HEK293 (cell line): Measurements from ENCODE around the gene CX3CL1.

Experiments used
- CTCF ChIA-PET: fragments of 350-600 bp; formaldehyde crosslinking; extraction: SDS; loops from one replicate; lab custom pipeline; 2021; ENCODE audit warnings: antibody characterized with exemption; lab: Yijun Ruan, JAX
- POLR2A ChIA-PET: fragments of 300-600 bp; formaldehyde crosslinking; extraction: SDS; loops from one replicate; lab custom pipeline; 2020; ENCODE audit warnings: antibody characterized with exemption, inconsistent platforms; lab: Yijun Ruan, JAX
- H3K27ac ChIP-seq: fragments of 200-500 bp; sonication (Bioruptor generic); 2 replicates; pipeline ENCODE4 v1.5.1; 2014; ENCODE audit warnings: low read depth, low read length, control low read depth, inconsistent platforms; ENCODE audit errors: extremely low read depth
- H3K36me3 ChIP-seq, 2 experiments: fragments of 200-500 bp in 1 of 2; sonication (Bioruptor generic) in 1 of 2; 1 replicate in 1 of 2; 2 replicates in 1 of 2; pipeline ENCODE4 v1.5.1; 2014 to 2017; ENCODE audit warnings: inconsistent platforms in 2 of 2, low read length in 2 of 2; ENCODE audit not compliant: control insufficient read depth in 2 of 2, insufficient read depth in 1 of 2
- H3K4me1 ChIP-seq: fragments of 200-500 bp; sonication (Bioruptor generic); 2 replicates; pipeline ENCODE4 v1.5.1; 2014; ENCODE audit warnings: mild to moderate bottlenecking, low read length, inconsistent platforms; ENCODE audit not compliant: control insufficient read depth, insufficient read depth
- H3K4me3 ChIP-seq: 2 replicates; pipeline ENCODE4 v1.5.1; 2011; ENCODE audit warnings: low read depth, mild to moderate bottlenecking, control low read depth, low read length, moderate library complexity
- H3K9me3 ChIP-seq: fragments of 200-500 bp; sonication (Bioruptor generic); 2 replicates; pipeline ENCODE4 v1.5.1; 2014; ENCODE audit warnings: low read depth, low read length, inconsistent platforms; ENCODE audit not compliant: control insufficient read depth, insufficient read depth
- BCL11A ChIP-seq: fragments of 450-650 bp; formaldehyde crosslinking; IDR thresholded peaks from 2 replicates; pipeline ENCODE4 v1.5.1; 2016; ENCODE audit warnings: low read depth, missing biosample characterization, missing genetic modification characterization
- GLI2 ChIP-seq: fragments of 450-650 bp; formaldehyde crosslinking; IDR thresholded peaks from 2 replicates; pipeline ENCODE4; 2017; ENCODE audit warnings: missing biosample characterization, missing genetic modification characterization, low read depth, borderline replicate concordance
- KLF1 ChIP-seq: fragments of 450-650 bp; formaldehyde crosslinking; IDR thresholded peaks from 2 replicates; pipeline ENCODE4 v1.5.1; 2016; ENCODE audit warnings: missing biosample characterization, missing genetic modification characterization
- MEIS1 ChIP-seq: sonication (generic); formaldehyde crosslinking; IDR thresholded peaks from 2 replicates; pipeline ENCODE4 v1.8.1; 2022; ENCODE audit warnings: missing genetic modification reagents, mild to moderate bottlenecking, borderline replicate concordance
- MYNN ChIP-seq: fragments of 450-650 bp; formaldehyde crosslinking; IDR thresholded peaks from 2 replicates; pipeline ENCODE4 v1.5.1; 2016; ENCODE audit warnings: missing biosample characterization, missing genetic modification characterization, borderline replicate concordance
- PRDM1 ChIP-seq: fragments of 450-650 bp; formaldehyde crosslinking; IDR thresholded peaks from 2 replicates; pipeline ENCODE4; 2016; ENCODE audit warnings: missing biosample characterization, missing genetic modification characterization
- RBAK ChIP-seq: fragments of 450-650 bp; formaldehyde crosslinking; IDR thresholded peaks from 2 replicates; pipeline ENCODE4 v1.5.1; 2016; ENCODE audit warnings: missing biosample characterization, missing genetic modification characterization
- SCRT1 ChIP-seq: fragments of 450-650 bp; formaldehyde crosslinking; IDR thresholded peaks from 2 replicates; pipeline ENCODE4 v1.5.1; 2016; ENCODE audit warnings: missing biosample characterization, missing genetic modification characterization, borderline replicate concordance
- SP2 ChIP-seq: fragments of 450-650 bp; formaldehyde crosslinking; IDR thresholded peaks from 2 replicates; pipeline ENCODE4 v1.5.1; 2016; ENCODE audit warnings: missing biosample characterization, missing genetic modification characterization
- ZFHX2 ChIP-seq: fragments of 450-650 bp; formaldehyde crosslinking; conservative IDR thresholded peaks from 2 replicates; pipeline ENCODE4 v1.5.1; 2016; ENCODE audit warnings: missing biosample characterization, missing genetic modification characterization
- ZNF121 ChIP-seq: fragments of 450-650 bp; formaldehyde crosslinking; IDR thresholded peaks from 2 replicates; pipeline ENCODE4 v1.5.1; 2016; ENCODE audit warnings: missing biosample characterization, missing genetic modification characterization
- ZNF155 ChIP-seq: fragments of 450-650 bp; formaldehyde crosslinking; IDR thresholded peaks from 2 replicates; pipeline ENCODE4 v1.5.1; 2016; ENCODE audit warnings: missing biosample characterization, missing genetic modification characterization
- ZNF169 ChIP-seq: fragments of 450-650 bp; formaldehyde crosslinking; IDR thresholded peaks from 2 replicates; pipeline ENCODE4 v1.5.1; 2016; ENCODE audit warnings: missing biosample characterization, missing genetic modification characterization
- ZNF24 ChIP-seq: fragments of 450-650 bp; formaldehyde crosslinking; IDR thresholded peaks from 2 replicates; pipeline ENCODE4 v1.5.1; 2016; ENCODE audit warnings: missing biosample characterization, missing genetic modification characterization
- ZNF248 ChIP-seq: fragments of 450-650 bp; formaldehyde crosslinking; IDR thresholded peaks from 2 replicates; pipeline ENCODE4 v1.5.1; 2017; ENCODE audit warnings: missing biosample characterization, missing genetic modification characterization
- ZNF274 ChIP-seq, 2 experiments: fragments of 200-500 bp in 1 of 2; fragments of 450-650 bp in 1 of 2; sonication (Bioruptor generic) in 1 of 2; formaldehyde crosslinking in 1 of 2; IDR thresholded peaks; 2 replicates each; pipeline versions ENCODE4 v1.5.1 to v1.6.1; 2014 to 2016; ENCODE audit warnings: borderline replicate concordance in 1 of 2, inconsistent platforms in 1 of 2, low read length in 1 of 2, missing biosample characterization in 1 of 2, missing genetic modification characterization in 1 of 2
- ZNF302 ChIP-seq: fragments of 450-650 bp; formaldehyde crosslinking; IDR thresholded peaks from 2 replicates; pipeline ENCODE4 v1.5.1; 2016; ENCODE audit warnings: missing biosample characterization, missing genetic modification characterization, low read depth
- ZNF311 ChIP-seq: fragments of 450-650 bp; formaldehyde crosslinking; IDR thresholded peaks from 2 replicates; pipeline ENCODE4 v1.5.1; 2017; ENCODE audit warnings: missing biosample characterization, missing genetic modification characterization, borderline replicate concordance
- ZNF366 ChIP-seq: fragments of 450-650 bp; formaldehyde crosslinking; conservative IDR thresholded peaks from 2 replicates; pipeline ENCODE4 v1.5.1; 2016; ENCODE audit warnings: missing biosample characterization, missing genetic modification characterization
- ZNF423 ChIP-seq: fragments of 450-650 bp; formaldehyde crosslinking; IDR thresholded peaks from 2 replicates; pipeline ENCODE4 v1.5.1; 2016; ENCODE audit warnings: missing biosample characterization, missing genetic modification characterization
- ZNF521 ChIP-seq: fragments of 450-650 bp; formaldehyde crosslinking; IDR thresholded peaks from 2 replicates; pipeline ENCODE4 v1.5.1; 2017; ENCODE audit warnings: missing biosample characterization, mild to moderate bottlenecking, missing genetic modification characterization
- ZNF548 ChIP-seq: fragments of 450-650 bp; formaldehyde crosslinking; IDR thresholded peaks from 2 replicates; pipeline ENCODE4 v1.5.1; 2016; ENCODE audit warnings: missing biosample characterization, missing genetic modification characterization
- ZNF707 ChIP-seq: fragments of 450-650 bp; formaldehyde crosslinking; IDR thresholded peaks from 2 replicates; pipeline ENCODE4 v1.5.1; 2016; ENCODE audit warnings: missing biosample characterization, missing genetic modification characterization
- ZNF747 ChIP-seq: fragments of 450-650 bp; formaldehyde crosslinking; IDR thresholded peaks from 2 replicates; pipeline ENCODE4 v1.5.1; 2016; ENCODE audit warnings: missing biosample characterization, missing genetic modification characterization

The CX3CL1 gene

DNA sequence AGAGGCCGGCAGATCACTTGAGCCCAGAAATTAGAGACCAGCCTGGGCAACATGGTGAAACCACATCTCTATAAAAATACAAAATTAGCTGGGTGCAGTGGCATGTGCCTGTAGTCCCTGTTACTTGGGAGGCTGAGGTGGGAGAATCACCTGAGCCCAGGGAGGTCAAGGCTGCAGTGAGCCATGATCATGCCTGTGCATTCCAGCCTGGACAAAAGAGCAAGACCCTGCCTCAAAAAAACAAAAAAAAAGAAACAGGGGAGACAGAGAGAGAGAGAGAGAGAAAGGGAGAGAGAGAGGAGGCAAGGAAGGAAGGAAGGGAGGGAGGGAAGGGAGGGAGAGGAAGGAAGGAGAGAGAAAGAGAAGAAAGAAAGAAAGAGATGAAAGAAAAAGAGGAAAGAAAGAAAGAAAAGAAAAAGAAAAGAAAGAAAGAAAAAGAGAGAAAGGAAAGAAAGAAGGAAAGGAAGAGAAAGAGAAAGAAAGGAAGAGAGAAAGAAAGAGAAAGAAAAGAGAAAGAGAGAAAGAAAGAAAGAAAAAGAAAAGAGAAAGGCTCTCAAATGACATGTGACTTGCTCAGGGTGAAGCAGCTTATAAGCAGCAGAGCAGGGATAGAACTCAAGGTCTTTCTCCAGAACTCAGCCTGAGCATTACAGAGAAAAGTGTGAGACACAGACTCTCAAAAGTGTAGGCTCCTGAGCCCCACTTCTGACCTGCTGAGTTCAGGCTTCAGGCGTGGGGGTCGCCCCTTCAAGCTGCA, 15.5 kb downstream of the CX3CL1 start:
- ChIA-PET CTCF (interaction anchor here (1.3 kb wide), 1 partner anchor 29 kb away, joined by 4 read pairs; no protein-coding TSS in a partner anchor), POLR2A (no interaction called here)
- no peaks in the 10 kb centered on the region for H3K36me3 ChIP-seq
- no peak overlapping the region for H3K4me3 ChIP-seq
- H3K4me1 ChIP-seq = no peaks in the 10 kb centered on the region
- no peak for TF ChIP-seq ZNF155 (tag by site-specific recombination)
- no peak for TF ChIP-seq ZNF548
- TF ChIP-seq SP2 (tag by site-specific recombination) = no peak
- peak; percentile 59; the same call in 1 of the 2 replicates for TF ChIP-seq ZNF121 (tag by site-specific recombination)
- no peak for TF ChIP-seq ZNF302 (tag by site-specific recombination)
- no peak for TF ChIP-seq ZNF248 (tag by site-specific recombination)
- TF ChIP-seq ZNF423 (tag by site-specific recombination) = no peak
- TF ChIP-seq ZNF366 (tag by site-specific recombination) = peak; percentile 91
- no peak for TF ChIP-seq RBAK (tag by site-specific recombination)
- TF ChIP-seq BCL11A (tag by site-specific recombination) = no peak
- TF ChIP-seq ZNF24 (tag by site-specific recombination) = no peak
- no peak for TF ChIP-seq ZFHX2 (tag by site-specific recombination)
- TF ChIP-seq ZNF707 (tag by site-specific recombination) = no peak
- peak; percentile 100 for TF ChIP-seq PRDM1 (tag by site-specific recombination)
- no peak for TF ChIP-seq MEIS1 (CRISPR knock-in tag)
- H3K27ac ChIP-seq = no peak overlapping the region
- H3K9me3 ChIP-seq = no peaks in the 10 kb centered on the region

DNA sequence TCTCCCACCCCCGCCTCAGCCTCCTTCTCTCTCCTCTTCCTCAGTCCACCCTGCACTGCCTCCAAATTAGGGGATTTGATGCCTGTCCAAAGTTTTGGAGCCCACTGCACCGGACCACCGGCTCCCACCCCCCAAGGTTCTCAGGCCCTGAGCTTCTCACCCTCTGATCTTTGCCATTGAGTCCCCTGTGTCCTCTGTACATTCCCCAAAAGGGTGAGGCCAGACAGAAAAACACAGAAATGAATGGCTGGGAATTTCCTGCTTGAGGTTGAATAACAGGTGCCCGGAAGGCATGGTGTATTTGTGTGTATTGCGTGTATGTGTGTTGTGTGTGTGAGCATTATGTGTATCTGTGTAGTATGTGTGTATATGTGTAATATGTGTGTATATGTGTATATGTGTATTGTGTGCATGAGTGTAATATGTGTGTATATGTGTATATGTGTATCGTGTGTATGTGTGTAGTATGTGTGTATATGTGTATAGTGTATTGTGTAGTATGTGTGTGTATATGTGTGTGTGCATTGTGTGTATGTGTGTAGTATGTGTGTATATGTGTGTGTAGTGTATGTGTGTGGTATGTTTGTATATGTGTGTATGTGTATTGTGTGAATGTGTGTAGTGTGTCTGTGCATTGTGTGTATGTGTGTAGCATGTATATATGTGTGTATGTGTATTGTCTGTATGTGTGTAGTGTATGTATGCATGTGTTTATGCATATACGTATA, 16.2 kb downstream of the CX3CL1 start:
- Histone ChIP-seq H3K36me3 (no peaks in the 10 kb centered on the region), H3K4me3 (no peak overlapping the region), H3K27ac (no peak overlapping the region), H3K9me3 (no peaks in the 10 kb centered on the region), H3K4me1 (no peaks in the 10 kb centered on the region)
- ChIA-PET CTCF (no interaction called here), POLR2A (no interaction called here)
- TF ChIP-seq ZNF311 (tag by site-specific recombination) (0 out of 2 replicates have a peak, but pooled peaks have one; percentile 23), GLI2 (tag by site-specific recombination) (no peak), ZNF274 (IDR thresholded peaks at IDR 0.05; ENCODE audit: low read length) (no peak), ZNF274 (tag by site-specific recombination; IDR thresholded peaks at IDR 0.05; ENCODE audit: borderline replicate concordance) (no peak), ZNF707 (tag by site-specific recombination) (no peak), ZNF169 (no peak), SCRT1 (tag by site-specific recombination) (0 out of 2 replicates have a peak, but pooled peaks have one; percentile 32), KLF1 (tag by site-specific recombination) (0 out of 2 replicates have a peak, but pooled peaks have one; percentile 30), MYNN (tag by site-specific recombination) (no peak), ZNF521 (tag by site-specific recombination) (0 out of 2 replicates have a peak, but pooled peaks have one; percentile 68), ZNF747 (tag by site-specific recombination) (no peak)
